HG03378 (cell line): Measurements from ENCODE around the gene PCSK6.

Experiments
- ATAC-seq: cut with Tn5 transposase; IDR thresholded peaks from one replicate; pipeline ENCODE4 v1.9.1; 2021; ENCODE audit warnings: mild to moderate bottlenecking, moderate library complexity; ENCODE audit not compliant: unreplicated experiment

The PCSK6 gene

GRCh38 chr15:101483462-101483861, 6.0 kb downstream of the PCSK6 start:
- no peak for ATAC-seq

GRCh38 chr15:101482526-101483371, 6.8 kb downstream of the PCSK6 start:
- no peak for ATAC-seq

GRCh38 chr15:101481917-101482525, 7.5 kb downstream of the PCSK6 start:
- no peak for ATAC-seq

GRCh38 chr15:101481381-101481705, 8.2 kb downstream of the PCSK6 start:
- ATAC-seq: no peak

DNA sequence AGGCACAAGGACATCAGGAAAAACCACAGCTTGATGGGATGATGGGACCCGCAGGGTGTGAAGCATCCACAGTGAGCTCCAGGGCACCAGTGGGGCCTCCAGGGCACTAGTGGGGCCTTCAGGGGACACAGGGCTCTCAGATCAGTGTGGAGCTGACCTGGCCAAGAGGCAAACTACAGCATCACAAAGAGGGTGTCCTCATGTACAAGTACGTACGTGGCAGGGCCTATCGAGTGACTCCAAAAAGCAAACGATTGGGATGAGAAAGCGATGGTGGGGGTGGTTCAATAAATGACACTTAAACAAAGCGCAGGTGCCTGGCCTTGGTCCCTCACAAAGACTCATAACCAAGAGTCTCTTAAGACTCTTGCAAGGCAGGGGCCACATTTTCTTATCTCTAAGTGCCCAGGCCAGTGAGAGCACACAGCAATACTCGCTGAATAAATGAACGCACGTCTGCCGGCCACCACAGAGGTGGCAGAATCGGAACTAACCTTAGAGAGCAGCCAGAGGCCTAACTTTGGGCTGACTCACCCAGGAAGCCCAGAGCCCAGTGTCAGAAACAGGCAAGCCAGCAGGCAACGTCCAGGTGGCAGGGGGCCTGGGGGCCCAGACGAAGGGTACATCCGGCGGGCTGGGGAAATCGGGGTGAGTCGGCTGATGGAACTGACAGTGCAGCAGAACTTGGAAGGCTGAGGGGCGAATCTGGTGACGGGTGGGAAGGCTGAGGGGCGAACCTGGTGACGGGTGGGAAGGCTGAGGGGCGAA, 8.7 kb downstream of the PCSK6 start:
- ATAC-seq: no peak

GRCh38 chr15:101479851-101480612, 9.5 kb downstream of the PCSK6 start:
- no peak for ATAC-seq

- ATAC-seq: no peak
These were observed 10.1 kb downstream of the PCSK6 start for GRCh38 chr15:101479342-101479845.

DNA sequence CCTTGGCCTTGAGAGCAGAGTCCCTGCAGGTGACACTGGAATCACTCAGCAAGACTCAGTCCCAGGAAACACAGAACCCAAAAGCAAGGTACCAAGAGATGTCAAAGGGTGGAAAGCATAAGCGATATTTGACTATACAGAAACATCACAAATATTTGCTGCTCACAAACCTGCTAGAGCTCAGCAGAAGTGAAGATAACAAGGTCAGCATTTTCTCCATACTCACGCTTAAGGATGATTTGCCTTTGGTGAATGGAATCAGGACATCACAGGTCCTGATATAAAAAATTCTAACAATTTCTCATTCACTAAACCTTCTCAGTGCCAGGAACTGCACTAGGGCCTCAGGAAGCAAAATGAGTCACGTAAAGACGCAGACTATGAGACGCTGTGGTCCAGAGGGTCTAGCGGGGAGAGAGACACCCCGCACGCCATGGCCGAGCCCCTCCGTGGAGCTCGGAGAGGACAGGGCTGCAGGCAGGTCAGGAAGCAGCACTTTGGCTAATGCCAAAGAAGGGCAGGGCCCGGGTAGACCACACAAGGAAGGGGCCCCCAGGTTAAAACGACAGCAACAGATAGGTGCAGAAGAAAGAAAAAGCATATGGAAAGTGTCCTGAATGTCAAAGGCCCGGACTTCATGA, 10.7 kb downstream of the PCSK6 start:
- no peak for ATAC-seq

DNA sequence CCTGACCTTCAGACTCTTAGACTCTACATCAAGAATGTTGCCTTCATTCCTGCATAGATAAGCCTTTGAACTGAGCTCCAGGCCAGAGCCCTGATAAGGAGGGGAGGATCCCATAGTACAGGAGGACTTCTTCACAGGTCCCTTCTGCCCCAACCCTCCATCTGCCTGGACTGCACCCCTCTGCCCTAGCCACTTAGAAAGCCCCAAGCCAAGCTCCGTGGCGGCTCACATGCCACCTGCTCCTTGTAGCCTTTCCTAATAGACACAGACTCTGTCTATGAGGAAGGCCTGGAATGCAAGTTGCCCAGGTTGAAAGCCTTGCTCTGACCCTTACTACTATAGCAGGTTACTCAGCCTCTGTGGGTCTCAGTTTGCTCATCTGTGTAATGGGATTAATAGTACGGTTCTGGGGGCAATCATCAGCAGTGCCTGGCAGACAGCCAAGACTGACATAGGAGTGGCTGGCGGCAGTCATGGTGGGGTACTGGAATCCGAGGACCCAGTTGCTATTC, 11.6 kb downstream of the PCSK6 start:
- ATAC-seq: no peak

GRCh38 chr15:101476756-101477155, 12.8 kb downstream of the PCSK6 start:
- ATAC-seq: no peak

- no peak for ATAC-seq
These were observed 14.5 kb downstream of the PCSK6 start for GRCh38 chr15:101474983-101475382.

DNA sequence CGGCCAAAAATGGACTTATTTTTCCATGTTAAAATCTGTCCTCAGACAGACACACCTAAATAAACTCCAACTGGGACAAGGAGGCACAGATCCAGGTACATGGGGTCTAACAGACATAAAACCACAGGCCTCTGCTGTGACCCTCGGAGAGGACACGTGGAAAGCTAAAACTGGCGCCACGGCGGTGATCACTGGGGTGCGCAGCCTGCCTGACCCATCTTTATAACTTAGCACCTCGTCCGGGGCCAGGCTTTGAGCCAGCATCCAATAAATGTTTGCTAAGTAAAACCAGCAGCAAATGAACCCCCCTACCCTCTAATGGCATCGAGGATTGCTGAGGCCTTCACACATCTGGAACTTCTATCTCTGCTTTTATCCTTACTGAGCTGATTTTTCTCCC, 15.3 kb downstream of the PCSK6 start:
- ATAC-seq: no peak

- no peak for ATAC-seq
These were observed 17.5 kb downstream of the PCSK6 start for GRCh38 chr15:101472033-101472432.

GRCh38 chr15:101470548-101471239, 18.8 kb downstream of the PCSK6 start:
- no peak for ATAC-seq

DNA sequence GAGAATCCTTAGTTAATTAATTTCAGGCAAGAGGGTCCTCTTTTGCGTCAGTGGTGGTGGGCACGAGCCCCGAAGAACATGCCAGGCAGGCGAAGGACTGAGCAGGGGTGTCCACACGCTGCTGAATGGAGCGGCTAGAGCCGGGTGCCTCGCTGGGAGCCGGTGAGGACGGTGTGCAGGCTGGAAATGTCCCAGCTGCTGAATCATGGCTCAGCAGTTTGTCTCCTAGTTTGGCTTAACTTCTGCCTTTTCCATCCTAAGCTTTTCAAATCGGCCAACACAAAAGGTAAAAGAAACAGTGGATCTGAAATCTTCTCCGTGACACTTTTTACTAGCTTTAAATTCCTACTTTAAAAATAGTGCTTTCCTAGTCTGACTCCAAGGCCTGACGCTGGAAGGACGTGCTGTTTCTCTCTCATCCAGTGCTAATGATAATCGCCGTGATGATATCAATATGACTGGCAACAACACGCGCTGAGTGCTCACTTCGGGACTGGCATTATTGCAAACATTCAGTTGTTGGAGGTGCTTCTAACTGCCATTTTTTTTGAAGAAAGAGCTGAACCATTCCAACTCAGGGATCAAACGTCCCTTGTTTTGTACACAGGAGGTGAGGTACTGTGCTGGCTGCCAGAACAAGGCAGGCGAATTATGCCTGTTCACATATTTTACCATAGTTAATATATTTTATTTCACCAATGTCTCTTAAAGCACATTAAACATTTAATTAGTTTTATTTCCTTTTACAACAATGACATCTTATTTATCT, 19.8 kb downstream of the PCSK6 start:
- no peak for ATAC-seq

- ATAC-seq: no peak
These were observed 23.3 kb downstream of the PCSK6 start for GRCh38 chr15:101466188-101466587.

DNA sequence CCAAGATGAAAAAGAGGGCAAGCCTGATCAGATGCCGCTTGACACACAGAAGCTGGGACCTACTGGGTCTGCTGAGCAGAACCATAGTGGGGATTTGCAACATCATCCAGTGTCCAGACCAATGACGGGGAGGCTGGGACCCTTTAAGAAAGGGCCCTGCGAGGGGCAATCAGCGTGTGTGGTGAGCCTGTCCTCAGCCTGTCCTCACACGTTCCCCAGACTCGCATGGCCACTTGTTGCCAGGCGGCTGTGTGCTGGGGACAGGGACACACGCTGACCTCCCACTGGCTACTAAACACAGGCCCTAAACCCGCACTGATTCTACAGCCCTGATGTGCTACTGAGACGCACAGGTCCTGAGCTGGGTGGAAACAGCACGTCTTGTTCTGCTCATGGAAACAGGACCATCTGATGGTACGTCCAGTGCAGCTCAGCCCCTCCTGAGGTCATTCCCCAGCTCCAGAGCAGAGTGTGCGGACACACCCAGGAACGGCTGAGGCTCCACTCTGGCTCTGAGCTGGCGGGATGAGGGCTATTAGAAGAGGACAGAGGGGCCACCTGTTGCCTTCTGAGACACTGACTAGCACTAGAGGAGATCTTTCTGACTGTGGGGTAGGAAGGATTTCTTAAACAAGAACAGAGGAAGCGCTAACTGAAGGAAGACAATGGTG, 24.4 kb downstream of the PCSK6 start:
- ATAC-seq: no peak

GRCh38 chr15:101464256-101464998, 25.1 kb downstream of the PCSK6 start:
- ATAC-seq: no peak
